ENCODE data around the gene DST.
"Not testable (repeated sequence)": the region's sequence is repeated elsewhere in the genome, so short reads cannot be mapped to it uniquely, and the experiment has no call there.

Gene DST

DNA sequence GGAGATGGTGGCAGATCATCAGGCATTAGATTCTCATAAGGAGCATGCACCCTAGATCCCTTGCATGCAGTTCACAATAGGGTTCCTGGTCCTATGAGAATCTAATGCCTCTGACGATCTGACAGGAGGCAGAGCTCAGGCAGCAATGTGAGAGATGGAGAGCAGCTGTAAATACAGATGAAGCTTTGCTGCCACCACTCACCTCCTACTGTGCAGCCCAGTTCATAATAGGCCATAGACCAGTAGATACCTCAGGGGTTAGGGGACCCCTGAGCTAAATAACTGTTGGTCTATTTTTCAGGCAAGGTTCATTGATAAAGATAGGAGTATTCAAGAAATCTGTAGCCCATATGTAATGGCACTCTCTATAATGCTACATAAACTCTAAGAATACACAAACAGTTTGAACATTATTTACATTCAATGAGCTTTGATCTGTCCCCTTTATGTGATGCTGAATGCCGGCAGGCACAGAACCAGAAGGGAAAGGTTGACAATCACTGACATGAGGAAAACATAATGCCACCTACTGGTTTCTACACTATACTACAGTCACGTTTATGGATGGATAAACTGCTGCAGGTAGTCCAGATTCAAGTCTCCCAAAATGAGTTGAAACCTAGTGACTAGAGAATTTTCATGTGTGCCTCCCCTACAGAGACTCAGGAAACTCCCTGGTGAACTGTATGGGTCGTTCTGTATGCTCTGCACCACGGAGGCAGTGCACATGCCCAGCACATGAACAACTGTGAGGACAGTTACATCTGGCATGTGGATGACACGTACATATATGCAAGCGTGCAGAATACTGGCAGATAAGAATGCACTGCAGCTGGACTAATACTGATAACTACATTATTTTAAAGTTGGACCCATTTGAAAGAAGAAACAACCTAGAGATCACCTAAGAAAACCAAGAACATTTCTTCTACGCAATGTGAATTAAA is 72.0 kb downstream of the DST start:
- DNase-seq, result peak; percentile 76

DNA sequence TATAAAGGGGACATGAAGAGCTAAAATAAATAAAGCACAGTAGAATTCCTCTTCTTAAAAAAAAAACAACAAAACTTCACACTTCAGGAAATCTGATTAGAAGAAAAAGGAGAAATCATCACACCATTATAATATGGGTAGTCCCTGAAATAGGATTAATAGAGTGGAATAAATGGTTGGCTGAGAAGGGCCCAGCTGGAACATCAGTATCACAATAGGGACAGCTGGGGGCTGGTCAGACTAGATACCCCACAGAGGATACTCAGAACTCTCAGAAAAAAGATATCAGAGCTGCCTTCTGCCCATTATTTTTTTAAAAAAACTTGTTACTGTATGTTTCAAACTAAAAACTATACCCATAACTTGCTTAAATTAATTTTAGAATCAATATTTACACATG is 75.2 kb downstream of the DST start:
- DNase-seq, result no peak

DNA sequence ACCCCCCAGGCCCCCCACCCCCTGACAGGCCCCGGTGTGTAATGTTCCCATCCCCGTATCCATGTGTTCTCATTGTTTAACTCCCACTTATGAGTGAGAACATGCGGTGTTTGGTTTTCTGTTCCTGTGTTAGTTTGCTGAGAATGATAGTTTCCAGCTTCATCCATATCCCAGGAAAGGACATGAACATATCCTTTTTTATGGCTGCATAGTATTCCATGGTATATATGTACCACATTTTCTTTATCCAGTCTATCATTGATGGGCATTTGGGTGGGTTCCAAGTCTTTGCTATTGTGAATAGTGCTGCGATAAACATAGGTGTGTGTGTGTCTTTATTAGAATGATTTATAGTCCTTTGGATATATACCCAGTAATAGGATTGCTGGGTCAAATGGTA is 80.0 kb downstream of the DST start:
- not testable (repeated sequence) for DNase-seq

DNA sequence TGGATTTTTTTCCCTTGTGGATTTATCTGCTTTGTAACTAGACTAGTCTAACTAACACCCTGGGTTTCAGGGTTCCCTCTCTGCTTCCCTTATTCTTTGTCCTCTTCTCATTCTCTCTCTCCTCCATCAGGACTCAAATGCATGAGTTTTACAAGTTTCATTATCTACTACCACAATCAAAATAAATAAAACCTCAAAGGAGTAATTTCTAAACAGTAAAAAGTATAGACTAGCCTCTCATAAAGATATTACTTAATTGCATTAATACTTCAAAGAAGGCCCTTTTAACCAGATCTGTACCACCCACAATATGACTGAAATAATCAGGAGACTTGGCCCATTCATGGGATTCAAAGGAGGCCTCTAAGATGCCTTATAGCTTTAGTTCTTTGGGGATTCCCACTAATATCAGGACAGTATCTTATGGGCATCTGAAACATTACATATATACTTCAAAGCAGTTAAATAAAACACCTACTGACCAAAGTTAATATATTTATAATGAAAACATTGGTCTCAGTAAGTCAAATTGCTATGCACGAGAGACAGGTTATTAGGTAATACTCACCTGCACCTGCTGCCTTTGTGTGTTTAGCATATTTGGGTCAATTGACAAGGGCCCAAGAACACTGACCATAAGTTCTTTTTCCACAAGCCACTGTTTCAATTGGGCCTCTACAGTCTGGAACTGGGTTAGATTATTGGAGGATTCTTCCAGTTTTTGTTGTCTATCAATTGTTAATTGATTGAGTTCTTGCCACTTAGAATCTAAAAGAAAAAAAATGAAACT is 85.7 kb downstream of the DST start:
- DNase-seq, result peak; percentile 21

DNA sequence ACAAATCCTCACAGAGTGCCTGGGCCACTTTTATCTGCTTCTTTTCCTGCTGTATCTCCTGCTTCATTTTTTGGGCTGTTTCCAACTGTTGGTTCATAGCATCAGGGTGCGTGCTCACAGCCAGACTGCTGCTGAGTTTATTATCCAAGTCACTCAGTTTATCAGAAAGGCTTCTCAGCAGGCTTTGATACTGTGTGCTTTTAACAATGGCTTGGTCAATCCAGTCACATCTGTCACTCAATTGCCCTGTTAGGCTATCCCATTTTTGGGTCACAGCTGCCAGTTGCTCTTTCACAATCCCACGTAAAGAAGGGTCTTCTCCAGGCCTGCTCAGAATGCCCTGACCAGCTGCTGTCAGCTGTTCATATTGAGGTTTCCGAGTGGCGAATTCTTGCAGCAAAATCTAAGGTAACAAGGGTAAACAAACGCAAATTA is 87.2 kb downstream of the DST start:
- no peak for DNase-seq

DNA sequence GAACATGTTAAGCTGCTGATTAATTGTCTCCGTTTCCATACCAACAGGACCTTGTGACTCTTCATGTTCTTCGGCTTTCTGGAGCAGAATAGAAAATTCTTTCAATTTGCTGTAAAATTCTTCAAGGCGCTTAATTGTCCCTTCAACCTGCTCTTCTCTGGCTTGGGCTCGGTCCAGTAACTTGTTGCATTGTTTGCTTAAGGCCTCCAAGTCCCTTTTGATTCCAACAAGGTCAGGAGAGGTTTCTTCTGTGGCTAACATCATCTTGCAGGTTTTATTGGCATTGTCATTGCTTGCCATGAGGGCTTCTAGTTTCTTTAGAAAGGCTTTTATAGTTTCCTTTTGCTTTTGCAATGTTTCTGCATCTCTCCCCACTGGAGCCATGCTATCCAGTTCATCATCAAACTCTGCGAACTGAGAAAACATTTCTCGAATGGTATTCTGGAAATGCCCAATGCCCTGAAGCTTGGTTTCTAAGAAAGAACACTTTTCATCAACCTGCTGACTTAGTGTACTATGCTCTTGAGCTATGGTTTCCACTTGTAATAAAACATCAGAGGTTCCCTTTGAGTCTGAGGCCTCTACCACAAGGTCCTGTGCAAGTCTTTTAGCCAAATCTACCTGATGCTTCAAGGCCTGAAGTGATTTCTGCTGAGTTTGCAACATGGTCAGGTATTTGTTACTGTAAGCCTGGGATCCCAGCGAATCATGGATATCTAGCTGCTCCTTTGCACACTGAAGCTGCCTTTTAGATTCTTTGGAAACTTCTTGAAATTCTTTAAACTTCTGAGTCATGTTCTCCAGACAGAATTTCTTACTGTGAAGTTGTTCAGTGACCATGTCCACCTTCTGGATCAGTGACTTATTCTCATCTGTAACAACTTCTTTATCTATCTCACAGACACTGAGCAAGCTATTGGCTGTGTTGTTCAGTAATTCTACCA is 90.2 kb downstream of the DST start:
- DNase-seq, result no peak

DNA sequence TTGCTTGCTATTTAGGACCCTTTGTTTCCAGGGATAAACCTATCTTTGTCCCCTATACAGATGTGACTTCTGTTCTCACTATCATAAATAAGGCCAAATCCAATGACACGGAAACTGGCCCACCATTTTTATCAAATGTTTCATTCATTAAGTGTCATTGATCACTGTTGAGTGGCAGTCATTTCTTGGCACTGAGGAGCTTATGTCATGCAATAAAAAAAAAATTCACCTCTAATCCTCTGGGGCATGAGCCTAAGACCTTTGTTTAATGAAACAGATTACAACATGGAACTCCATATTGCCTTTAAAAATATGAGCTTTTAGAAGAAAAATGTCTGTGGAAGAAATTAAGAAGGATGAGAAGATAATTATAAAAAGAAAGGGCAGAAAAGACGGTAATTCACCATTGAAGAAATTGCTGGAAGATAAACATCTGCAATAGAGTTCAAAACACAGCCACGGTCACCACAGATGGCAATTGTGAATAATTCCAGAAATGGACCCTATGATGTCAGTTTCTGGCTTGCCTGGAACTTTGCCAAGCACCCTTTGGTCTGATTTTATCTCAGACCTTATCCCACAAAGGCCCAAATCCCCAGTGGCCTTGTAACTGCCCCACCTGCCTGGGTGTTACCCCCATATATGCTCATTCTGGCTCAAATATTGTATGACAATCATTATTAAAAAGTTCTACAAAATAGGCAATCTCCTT is 91.1 kb downstream of the DST start:
- DNase-seq, result no peak

DNA sequence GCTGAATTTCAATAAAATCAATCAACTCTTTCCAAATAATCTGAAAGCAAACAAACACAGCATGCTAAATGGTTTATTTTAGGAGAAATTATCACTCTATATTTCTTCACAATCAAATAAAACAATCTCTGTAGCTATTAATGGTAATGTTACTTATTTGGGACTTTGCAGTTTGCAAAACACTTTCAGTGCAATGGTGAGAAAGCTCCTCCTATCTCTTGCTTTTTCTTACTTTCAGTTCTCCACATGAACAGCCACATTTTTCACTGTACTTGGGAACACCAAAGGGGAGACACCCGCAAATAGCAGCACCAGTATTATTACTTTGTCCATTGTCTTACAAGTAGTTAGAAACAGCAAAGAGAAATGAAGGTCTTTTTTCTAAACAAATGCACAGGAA is 92.4 kb downstream of the DST start:
- DNase-seq, result no peak

DNA sequence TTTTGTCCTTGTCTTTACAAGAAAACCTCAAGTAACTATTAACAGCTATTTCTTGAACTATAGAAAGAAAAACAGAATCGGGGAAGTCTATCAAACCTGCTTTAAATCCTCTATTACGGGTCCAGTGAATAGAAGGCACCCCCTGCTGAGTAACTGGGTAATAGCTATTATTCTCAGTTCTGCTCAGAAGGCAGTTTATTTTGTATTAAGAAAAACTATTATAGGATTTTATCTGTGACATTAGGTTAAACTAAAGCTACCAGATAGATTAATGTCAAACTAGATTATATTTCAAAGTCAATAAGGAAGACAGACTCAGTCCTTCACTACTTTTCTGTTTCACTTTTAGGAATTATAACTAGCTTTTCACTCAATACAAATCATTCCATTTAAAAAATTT is 93.7 kb downstream of the DST start:
- peak; percentile 26 for DNase-seq

DNA sequence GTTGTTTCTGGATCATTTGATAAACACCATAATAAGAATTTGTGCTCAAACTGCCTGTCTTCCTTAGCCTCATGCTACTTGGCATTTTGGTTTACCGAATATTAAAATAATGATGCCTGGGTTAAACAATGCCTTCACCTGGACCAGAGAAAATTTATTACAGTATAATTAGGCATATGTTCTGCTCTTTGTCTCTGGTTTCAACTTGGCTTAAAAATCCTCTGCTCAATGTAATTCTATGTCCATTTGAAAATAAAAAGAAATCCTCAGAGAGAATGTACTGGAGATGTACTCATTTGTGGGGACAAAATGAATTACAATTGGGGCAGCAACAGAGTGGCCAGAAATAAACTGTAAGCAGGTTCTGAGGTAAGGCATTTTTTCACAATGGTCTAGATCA is 95.0 kb downstream of the DST start:
- DNase-seq, result no peak

DNA sequence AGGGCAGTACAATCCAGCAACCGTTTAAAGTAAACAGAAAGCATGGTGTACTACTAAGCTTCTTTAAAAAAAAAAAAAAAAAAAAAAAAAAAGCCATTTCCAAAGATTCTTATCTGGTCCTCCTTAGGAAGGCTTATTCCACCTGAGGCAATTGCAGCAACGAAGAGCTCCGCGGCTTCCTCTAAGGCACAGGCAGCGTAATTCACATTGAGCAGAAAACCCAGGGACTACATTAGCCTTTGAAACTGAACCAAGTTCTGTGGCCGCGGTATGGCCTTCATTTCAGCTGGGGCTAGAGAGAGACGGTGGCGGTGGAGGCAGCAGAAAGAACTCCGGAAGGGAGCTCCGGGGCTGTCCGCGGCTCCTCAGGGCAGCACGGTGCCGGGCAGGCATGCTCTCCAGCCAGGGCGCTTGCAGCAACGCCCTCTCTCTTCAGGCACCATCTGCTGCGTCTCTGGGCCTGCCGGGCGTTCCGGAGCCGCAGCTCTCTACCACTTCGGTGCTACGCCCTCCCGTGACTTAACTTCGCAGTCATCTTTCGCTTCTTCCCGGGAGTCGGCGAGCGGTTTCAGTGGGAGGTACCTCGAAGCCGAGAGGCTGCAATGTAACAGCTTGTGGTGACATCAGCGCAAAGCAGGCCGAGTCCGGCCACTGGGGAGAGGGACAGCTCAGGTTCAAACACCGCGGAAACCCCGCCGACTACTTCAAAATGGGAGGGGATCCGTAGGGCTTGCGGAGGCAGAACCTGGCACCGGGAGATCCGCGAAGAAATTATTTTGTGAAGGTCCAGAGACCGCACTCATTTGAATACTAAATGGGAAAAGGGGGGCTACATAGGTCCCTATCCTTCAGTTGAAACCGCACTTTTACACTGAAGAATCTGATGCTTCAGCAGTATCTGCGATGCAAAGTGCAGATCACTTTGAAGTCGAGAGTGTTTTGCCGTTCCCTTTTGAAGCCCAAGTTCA is 100.0 kb downstream of the DST start:
- peak; percentile 98 for DNase-seq

DNA sequence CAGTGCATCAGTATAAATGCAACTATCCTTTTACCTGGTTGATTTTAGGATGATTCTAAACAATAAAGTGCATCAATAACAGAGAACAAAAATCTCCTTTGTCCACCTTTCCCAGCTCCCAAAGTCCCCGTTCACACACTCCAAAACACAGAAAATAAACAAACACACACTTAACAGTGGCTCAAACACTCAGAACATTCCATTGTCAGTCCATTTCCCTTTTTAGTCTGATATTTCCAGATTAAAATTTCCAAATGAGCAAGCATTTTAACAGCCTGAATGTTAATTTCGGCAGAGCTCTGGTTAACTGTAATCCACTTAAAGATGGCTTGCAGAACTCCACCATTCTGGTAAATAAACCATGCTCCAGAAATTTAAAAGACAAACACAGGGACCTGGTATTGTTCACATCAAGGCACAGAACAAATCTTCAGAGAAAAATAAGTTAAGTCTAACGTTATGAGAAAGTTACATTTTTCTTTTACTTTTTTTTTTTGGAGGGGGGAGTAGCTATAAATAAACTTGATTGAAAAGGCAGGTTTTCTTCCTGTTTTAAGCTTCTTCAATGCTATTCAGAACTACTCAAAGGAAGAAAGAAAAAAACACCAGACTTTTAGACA is 100.8 kb downstream of the DST start:
- peak; percentile 53 for DNase-seq

DNA sequence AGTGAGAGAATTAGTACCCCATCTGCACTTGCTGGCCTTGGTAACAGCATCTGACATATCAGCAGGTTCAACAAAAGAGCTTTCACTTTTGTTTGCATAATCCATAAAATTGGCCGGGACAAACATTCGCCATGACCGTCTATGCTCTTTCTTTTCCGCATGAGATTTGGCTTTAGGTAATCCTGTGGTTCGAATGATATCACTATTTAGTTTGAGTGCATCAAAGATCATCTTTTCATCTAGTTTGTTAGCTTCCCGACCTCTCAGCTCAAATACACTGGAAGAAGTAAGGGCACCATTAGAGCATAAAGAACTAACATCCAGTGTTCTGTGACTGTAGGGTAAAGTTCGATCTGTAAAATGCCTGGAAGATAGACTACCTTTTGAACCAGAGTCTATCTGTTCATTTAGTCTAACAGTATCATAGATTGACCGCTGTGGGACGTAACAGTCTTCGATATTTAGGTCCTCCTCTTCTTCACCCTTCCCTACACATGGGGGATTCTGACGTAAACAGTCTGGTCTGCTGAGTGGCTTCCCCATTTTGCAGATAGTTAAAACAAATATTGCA is 101.6 kb downstream of the DST start:
- DNase-seq, result peak; percentile 60

DNA sequence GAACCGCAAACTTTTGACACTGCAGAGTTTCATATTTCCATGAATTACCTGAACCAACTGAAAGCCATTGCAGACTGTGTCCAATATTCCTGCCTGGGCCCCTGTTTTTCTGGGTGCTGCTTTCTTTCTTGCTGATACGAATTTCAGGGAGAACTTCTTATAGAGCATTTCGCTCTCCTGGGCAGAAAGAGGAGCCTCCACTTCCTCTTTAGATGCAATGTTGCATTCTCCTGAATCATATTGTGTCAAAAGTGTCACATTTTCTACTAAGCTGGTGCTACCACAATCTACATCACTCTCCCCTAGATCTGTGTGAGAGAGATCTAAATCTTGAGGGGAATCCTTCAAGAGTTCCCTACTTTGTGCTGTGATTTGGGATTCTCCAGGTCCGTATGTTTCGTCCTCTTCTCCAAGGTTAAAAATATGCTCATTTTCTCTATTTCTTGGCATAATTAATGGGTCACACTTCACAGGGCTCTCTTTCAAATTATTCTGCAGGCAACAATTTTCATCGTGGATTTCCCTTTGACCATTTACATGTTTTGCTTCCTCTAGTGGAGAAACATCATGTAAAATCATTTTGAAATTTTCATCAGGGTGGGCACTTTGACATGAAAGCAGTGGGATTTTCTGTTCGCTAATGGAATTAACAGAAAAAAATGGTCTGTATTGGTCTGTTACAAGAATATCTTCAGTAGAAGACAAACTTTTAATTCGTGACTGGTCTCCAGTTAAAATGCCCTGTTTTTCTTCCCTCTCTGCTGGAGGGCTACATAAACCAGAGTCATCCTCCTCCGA is 102.3 kb downstream of the DST start:
- peak; percentile 29 for DNase-seq

DNA sequence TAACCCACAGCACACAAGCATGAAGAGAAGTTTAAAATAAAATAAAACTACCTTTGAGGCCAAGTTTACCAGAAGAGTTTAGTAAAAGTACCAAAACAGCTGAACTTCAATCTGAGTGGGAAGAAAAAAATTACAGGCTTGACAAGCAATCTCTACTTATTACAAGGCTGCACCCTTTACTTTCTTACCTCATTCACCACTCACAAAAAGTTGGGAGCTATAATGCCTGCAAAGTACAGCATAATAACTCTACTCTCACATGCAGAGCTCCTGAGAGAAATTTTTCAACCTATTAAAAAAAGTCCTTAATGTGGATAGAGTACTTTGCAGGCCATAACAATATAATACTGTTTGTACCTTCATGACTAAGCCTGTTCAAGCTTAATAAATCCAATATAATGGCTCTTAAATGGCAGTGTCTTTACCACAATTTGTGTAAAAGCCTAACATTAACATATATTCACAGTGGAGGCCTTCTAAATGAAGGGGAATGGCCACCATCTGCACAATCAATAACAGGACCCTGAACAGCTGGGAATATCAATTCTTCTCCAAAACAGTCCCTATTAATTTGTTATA is 103.1 kb downstream of the DST start:
- no peak for DNase-seq

DNA sequence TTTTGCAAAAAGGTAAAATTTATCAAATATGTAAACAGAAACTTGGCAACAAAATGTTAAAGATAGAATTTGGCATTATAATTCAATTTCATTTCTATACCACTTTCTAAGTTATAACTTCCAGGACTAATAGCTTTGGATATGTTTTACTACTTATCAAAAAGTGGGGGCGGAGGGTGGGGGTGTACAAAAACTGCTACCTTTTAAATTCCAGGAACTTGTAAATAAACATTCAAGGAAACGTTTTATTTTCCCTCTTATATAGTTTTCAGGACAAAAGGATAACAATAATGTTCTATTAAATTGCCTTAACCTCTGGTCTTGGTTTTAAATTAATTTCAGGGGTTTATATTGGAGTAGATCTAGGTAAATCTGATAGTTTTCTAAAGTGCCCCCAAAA is 103.8 kb downstream of the DST start:
- no peak for DNase-seq

DNA sequence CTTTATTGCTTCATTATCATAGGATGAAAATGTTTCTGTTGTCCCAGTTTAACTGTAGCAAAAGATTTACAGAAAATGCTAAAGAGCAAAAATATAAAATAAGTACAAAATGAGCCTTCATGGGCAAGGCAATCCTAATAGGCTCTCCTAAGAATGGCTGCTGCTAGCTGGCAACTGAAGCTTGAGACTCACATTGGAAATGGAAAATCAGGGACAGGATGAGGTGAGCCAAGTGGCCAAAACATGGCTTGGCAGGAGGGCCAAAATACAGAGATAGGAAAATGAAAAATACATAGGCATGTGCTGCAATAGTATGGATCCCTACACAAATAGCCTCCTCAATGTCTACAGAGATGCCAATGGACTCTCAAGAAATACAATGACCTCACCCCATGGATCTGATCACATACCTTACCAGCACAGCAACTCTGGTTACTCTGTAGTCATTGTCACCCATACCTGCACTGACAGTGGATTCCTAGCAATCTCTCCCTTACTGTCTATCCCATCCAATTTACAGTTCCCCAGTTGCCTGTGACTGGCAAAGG is 105.4 kb downstream of the DST start:
- DNase-seq, result no peak

DNA sequence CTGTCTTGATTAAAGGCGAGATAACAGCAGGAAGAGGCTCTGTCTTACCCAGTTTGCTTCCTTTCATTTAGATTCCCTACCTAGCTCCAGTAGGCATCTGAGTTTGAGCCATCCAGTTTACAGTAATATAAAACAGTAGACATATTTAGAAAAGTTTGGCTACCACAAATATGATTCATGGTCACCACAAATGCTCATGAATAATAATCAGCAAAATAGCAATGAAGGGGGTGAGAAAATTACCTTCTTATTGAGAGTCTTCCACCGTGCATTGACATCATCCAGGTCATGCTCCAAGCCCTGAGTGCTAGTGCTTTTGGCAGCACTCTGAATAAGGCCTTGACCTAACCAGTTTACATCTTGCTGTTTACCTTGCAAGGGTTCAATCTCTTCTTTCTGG is 106.2 kb downstream of the DST start:
- DNase-seq, result no peak

DNA sequence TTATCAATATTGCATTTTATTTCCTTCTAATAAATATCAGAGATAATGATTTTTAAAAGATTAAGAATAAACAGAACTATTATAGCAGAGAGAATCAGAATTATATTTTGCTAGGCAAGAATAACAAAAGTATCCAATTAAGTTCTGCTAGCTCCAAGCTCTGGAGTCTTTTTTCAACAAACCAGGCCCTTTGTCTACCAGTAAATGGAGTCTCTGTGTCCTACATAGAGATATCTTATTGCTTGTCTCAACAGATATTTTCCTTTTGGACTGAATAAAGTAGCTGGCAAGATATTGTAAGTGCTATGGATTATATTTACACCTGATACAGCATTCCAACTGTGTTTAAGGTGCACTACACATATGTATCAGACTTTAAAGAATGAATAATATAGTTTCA is 107.1 kb downstream of the DST start:
- no peak for DNase-seq

Measured in DMS53 (cell line).